HG02623 (cell line): ENCODE results near the gene ABCC2.
"Not testable (repeated sequence)": the region's sequence is repeated elsewhere in the genome, so short reads cannot be mapped to it uniquely, and the experiment has no call there.

ENCODE experiments used
- ATAC-seq: cut with Tn5 transposase; IDR thresholded peaks from one replicate; pipeline ENCODE4 v1.9.1; 2021; ENCODE audit warnings: moderate library complexity; ENCODE audit not compliant: unreplicated experiment

The ABCC2 gene

GRCh38 chr10:99807786-99808185 is 25.3 kb downstream of the ABCC2 start:
- ATAC-seq: no peak

GRCh38 chr10:99808270-99808669 is 25.8 kb downstream of the ABCC2 start:
- no peak for ATAC-seq

GRCh38 chr10:99809481-99809880 is 27.0 kb downstream of the ABCC2 start:
- no peak for ATAC-seq

GRCh38 chr10:99809931-99810615 is 27.6 kb downstream of the ABCC2 start:
- ATAC-seq: no peak

GRCh38 chr10:99812177-99812576 is 29.7 kb downstream of the ABCC2 start:
- no peak for ATAC-seq

GRCh38 chr10:99814143-99814542 is 31.7 kb downstream of the ABCC2 start:
- ATAC-seq: no peak

- no peak for ATAC-seq
Observed at GRCh38 chr10:99815621-99816020, 33.2 kb downstream of the ABCC2 start.

GRCh38 chr10:99827936-99828335 is 45.5 kb downstream of the ABCC2 start:
- ATAC-seq: no peak

- ATAC-seq: no peak
Observed at GRCh38 chr10:99828464-99828863, 46.0 kb downstream of the ABCC2 start.

- ATAC-seq: no peak
Observed at GRCh38 chr10:99832439-99832838, 50.0 kb downstream of the ABCC2 start.

- no peak for ATAC-seq
Observed at GRCh38 chr10:99834410-99834809, 52.0 kb downstream of the ABCC2 start.

GRCh38 chr10:99835947-99836346 is 53.5 kb downstream of the ABCC2 start:
- ATAC-seq: no peak

GRCh38 chr10:99836711-99837110 is 54.3 kb downstream of the ABCC2 start:
- no peak for ATAC-seq

GRCh38 chr10:99840859-99841258 is 58.4 kb downstream of the ABCC2 start:
- ATAC-seq: not testable (repeated sequence)

- ATAC-seq: no peak
Observed at GRCh38 chr10:99841746-99842145, 59.3 kb downstream of the ABCC2 start.

GRCh38 chr10:99843310-99843709 is 60.9 kb downstream of the ABCC2 start:
- ATAC-seq: no peak

- ATAC-seq: no peak
Observed at GRCh38 chr10:99844433-99844955, 62.1 kb downstream of the ABCC2 start.

GRCh38 chr10:99845837-99846382 is 63.5 kb downstream of the ABCC2 start:
- no peak for ATAC-seq

- no peak for ATAC-seq
Observed at GRCh38 chr10:99849057-99849456, 66.6 kb downstream of the ABCC2 start.

GRCh38 chr10:99849536-99849935 is 67.1 kb downstream of the ABCC2 start:
- no peak for ATAC-seq

GRCh38 chr10:99850021-99850766 is 67.8 kb downstream of the ABCC2 start:
- no peak for ATAC-seq

- ATAC-seq: no peak
Observed at GRCh38 chr10:99850767-99851340, 68.4 kb downstream of the ABCC2 start.
